ENCODE data around the gene ANGPTL2. TPM values are rescaled to one million over a fixed set of nuclear protein-coding genes. Genes with fewer than 3 reads are reported as not detected.

The ANGPTL2 gene
- total RNA-seq, 1 donor from 2014 or later, result 1.1 TPM

- no peak for DNase-seq (ENCODE audit: low read depth)
- no peak overlapping the region for H3K4me3 ChIP-seq (ENCODE audit: low read depth, low read length)
- TF ChIP-seq CTCF (conservative IDR thresholded peaks at IDR 0.05; ENCODE audit: low read depth, low read length), result no peak
Observed at GRCh38 chr9:127140181-127140580, 17.7 kb upstream of the ANGPTL2 start.

GRCh38 chr9:127139775-127140174 is 17.3 kb upstream of the ANGPTL2 start:
- no peak for DNase-seq (ENCODE audit: low read depth)
- no peak overlapping the region for H3K4me3 ChIP-seq (ENCODE audit: low read depth, low read length)

GRCh38 chr9:127139071-127139731 is 16.8 kb upstream of the ANGPTL2 start:
- no peak for TF ChIP-seq CTCF (conservative IDR thresholded peaks at IDR 0.05; ENCODE audit: low read depth, low read length)
- no peak for DNase-seq (ENCODE audit: low read depth)
- no peak overlapping the region for H3K4me3 ChIP-seq (ENCODE audit: low read depth, low read length)

More at GRCh38 chr9:127139775-127140174, 17.3 kb upstream of the ANGPTL2 start:
- TF ChIP-seq CTCF (conservative IDR thresholded peaks at IDR 0.05; ENCODE audit: low read depth, low read length), result no peak

GRCh38 chr9:127138444-127138843 is 16.0 kb upstream of the ANGPTL2 start:
- no peak overlapping the region for H3K4me3 ChIP-seq (ENCODE audit: low read depth, low read length)
- TF ChIP-seq CTCF (conservative IDR thresholded peaks at IDR 0.05; ENCODE audit: low read depth, low read length), result no peak
- no peak for DNase-seq (ENCODE audit: low read depth)

- H3K4me3 ChIP-seq (ENCODE audit: low read depth, low read length), result no peak overlapping the region
- DNase-seq (ENCODE audit: low read depth), result no peak
- no peak for TF ChIP-seq CTCF (conservative IDR thresholded peaks at IDR 0.05; ENCODE audit: low read depth, low read length)
Observed at GRCh38 chr9:127137640-127138360, 15.4 kb upstream of the ANGPTL2 start.

- no peak for TF ChIP-seq CTCF (conservative IDR thresholded peaks at IDR 0.05; ENCODE audit: low read depth, low read length)
- no peak for DNase-seq (ENCODE audit: low read depth)
- no peak overlapping the region for H3K4me3 ChIP-seq (ENCODE audit: low read depth, low read length)
Observed at GRCh38 chr9:127136880-127137639, 14.6 kb upstream of the ANGPTL2 start.

Data from epithelial cell of proximal tubule (primary cell).